Measurements from ENCODE around the gene OGG1.
A peak's percentile ranks its signal among the peaks of the same experiment; 100 is the strongest.

OGG1 gene

DNA sequence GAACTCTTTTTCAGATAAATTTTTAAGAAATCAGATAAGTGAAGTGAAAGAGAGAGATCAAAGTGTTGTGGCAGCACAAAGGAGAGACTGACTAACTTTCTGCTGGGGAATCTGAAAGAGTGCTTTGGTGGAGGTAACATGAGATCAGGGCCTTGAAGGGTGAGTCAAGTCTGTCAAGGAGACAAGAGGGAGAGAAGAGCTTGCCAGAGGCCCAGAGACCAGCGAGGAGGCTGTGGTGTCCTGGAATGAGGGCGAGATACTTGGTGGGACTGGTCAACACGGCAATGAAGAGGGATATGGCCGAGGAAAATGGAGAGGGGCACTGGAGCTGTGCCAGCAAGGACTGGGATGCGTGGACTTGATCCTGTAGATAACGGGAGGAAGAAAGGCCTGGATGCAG is 38.0 kb downstream of the OGG1 start:
- no peak for DNase-seq

DNA sequence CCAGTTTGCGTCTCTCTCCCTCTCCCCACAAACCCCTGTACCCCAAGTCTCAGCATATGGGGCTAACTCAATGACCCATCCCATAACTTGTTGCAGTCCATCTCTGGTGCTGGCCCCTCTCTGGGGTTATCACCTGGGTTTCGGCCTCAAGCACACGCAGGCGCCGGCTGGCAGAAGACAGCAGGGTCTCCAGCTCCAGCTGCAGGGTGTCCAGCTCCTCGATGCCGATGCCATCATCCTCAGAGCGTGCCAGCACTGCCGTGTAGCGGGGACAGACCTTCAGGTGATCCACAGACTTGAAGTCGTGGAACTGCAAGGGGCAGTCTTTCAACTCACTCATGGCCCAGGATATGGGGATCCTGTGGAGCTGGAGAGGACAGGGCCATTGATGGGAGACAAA is 41.4 kb downstream of the OGG1 start:
- no peak for DNase-seq

- DNase-seq: no peak
These were observed 42.1 kb downstream of the OGG1 start for GRCh38 chr3:9791790-9792404.

GRCh38 chr3:9792405-9793160 is 42.8 kb downstream of the OGG1 start, which contains the start of the genes ARPC4 and TADA3:
Gene ARPC4 (plus strand): TSS chr3:9793082. CDS start chr3:9793122, 40 bp downstream.
Gene TADA3 (minus strand): TSS chr3:9792473. CDS start chr3:9791466, 1,007 bp downstream.
- DNase-seq: peak; percentile 87

DNA sequence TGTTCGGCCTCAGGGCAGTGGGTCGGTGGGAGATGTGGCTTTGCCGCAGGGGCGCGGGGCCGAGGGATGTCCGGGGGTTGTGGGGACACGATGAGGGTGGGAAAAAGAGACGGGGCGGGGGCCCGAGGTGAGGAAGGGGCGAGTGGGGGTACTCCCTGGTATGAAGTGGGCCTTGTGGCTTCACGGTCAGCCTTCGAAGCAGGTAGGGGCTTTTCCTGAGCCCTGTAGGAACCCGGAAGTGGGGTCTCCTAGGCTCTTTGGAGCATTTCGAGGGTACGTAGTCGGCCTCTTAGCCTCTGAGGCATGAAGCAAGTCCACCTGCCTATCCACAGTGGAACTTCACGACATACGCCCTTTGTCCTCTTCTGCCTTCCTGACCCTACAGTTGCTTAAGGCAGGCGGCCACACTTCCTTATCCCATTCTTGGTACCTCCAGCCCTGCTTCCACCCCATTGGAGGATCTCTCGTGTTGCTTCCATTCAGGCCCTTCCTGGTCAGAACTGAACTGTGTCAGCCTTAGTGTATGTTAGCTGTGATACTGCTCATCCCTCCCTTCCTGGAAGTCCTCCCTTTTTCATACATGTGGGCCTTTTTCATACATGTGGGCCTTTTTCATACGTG is 43.5 kb downstream of the OGG1 start:
- no peak for DNase-seq

DNA sequence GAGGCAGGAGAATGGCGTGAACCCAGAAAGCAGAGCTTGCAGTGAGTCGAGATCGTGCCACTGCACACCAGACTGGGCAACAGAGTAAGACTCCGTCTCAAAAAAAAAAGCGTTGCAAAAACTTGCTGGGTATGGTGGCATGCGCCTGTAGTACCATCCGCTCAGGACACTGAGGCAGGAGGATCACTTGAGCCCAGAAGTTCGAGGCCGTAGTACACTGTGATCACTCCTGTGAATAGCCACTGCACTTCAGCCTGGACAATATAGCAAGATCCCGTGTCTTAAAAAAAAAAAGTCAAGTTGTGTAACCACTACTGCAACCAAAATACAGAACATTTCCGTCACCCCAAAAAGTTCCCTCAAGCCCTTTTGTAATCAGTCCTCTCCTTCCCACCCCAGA is 44.6 kb downstream of the OGG1 start:
- DNase-seq: no peak

GRCh38 chr3:9795207-9795606 is 45.5 kb downstream of the OGG1 start:
- DNase-seq: no peak

DNA sequence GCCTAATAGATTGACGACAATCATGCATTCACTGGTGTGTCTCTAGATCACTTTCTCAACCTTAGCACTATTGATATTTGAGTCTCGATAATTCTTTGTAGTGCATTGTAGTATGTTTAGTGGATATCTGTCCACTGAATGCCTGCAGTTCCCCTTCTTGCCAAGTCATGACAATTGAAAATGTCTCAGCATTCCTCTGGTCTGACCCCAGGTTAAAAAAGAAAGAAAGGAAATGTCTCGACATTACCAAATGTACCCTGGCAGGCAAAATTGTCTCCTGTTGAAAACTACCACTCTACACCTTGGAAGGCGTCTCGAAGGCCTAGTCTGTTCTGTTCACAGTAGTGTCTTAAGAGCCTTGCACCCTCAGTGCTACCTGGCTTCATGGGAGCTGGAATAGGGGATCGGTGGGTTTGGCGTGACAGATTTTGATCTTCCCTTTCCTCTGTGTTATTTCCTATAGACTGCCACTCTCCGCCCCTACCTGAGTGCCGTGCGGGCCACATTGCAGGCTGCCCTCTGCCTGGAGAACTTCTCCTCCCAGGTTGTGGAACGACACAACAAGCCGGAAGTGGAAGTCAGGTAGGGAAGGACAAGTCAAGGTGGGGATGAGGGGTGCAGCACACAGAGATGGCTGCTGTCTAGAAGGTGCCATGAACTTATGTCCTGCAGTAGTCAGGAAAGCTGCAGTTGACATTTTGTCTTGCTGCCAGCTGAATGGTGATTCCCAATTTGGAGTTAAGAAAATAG is 47.6 kb downstream of the OGG1 start:
- DNase-seq: no peak

DNA sequence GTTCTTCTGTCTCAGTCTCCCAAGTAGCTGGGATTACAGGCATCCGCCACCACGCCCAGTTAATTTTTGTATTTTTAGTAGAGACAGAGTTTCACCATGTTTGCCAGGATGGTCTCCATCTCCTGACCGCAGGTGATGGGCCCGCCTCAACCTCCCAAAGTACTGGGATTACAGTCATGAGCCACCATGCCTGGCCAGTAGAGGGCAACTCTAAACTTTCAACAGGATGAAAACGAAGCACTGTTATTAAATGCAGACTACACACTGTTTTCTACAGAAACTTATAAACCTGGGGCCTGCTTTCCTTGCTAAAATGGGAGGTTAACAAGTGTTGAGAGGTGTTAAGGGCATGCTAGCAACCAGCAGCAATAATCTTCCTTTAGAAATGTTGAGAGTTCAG is 50.8 kb downstream of the OGG1 start:
- DNase-seq: no peak

DNA sequence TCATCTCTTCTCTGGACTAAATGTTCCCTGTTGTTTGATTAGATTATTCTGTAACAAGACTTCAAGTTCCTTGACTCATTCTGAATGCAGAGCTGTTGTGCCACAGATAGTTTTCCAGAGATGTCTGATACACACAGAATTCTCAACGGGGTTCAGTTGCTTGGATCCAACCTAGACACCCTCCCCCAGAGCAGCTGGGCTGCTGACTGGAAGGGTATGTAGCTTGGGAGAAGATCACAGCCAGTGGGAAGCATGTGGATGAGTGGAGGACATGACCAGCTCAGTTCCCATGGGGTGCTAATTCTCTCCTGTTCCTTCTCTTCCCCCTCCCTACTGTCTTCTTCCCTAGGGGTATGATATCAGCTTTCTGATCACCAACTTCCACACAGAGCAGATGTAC is 53.7 kb downstream of the OGG1 start:
- no peak for DNase-seq

DNA sequence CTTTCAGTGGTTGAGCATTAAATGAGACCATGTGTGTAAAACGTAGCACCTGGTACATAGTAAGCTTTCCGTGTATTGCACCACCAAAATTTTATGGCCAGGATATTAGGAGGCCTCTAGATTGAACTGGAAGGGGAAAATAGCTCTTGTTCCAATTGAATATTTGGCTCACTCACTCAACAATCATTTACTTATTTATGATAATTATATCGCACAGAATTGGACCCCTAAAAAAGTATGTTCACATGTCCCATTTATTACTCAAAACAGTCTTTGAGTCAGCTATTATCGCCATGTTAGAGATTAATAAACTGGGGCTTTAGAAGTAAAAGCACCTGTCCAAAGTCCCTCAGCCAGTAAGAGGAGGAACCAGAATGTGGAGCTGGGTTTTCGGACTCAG is 55.2 kb downstream of the OGG1 start:
- no peak for DNase-seq

DNA sequence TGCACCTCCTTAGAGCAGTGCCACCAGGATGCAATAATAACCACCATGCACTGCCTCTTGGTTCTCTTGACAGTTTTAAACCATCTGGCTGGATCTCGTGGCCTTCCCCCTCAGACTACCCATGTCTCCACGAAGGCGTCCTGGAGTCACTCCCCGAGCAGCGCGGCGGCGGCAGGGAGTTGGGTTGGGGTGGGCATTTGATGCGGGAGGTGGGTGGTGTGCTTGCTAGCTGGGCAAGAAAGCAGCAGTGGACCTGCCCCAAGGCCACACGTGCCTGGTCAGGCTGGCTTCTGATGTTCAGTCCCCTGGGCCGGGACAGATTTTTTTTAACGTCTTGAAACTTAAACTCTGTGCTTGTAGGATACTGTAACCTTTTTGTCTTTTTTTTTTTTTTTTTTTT is 56.4 kb downstream of the OGG1 start:
- no peak for DNase-seq
